ENCODE measurements around the gene JCHAIN.

JCHAIN gene

GRCh38 chr4:70712604-70713452 lies 46.5 kb upstream of the JCHAIN start:
- no peak for TF ChIP-seq CTCF (conservative IDR thresholded peaks at IDR 0.05; ENCODE audit: low read depth, low read length)
- H2AFZ ChIP-seq (ENCODE audit: low read depth) = no peak overlapping the region

DNA sequence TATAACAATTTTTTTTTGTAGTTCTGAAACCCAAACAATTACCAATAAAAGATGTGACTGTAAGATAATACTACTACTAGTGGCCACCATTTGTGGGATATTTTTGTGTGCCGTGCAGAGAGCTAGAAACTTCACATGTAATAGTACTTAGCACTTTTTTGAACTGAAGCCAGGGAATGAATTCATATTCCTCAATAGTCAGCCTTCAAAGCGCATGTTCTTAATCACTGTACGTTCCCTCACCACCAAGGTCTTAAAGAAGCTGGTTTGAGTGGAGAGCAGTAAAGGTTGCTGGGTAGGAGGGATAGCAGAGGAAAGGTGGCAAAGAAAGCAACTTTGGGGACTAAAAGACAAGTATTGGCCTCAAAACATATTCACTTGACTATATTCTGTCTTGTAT lies 45.8 kb upstream of the JCHAIN start:
- Histone ChIP-seq H3K4me2 (no peak overlapping the region; the same call in 1 of the 2 replicates), H3K27ac (no peak overlapping the region), H3K79me2 (ENCODE audit: insufficient read depth, low read depth) (peaks cover 80% of the 10 kb centered on the region), H3K27me3 (ENCODE audit: insufficient read depth, low read depth) (no peaks in the 10 kb centered on the region), H4K20me1 (ENCODE audit: insufficient read depth) (no peaks in the 10 kb centered on the region), H2AFZ (ENCODE audit: low read depth) (no peak overlapping the region), H3K36me3 (ENCODE audit: insufficient read depth) (no peaks in the 10 kb centered on the region), H3K4me1 (ENCODE audit: low read depth, poor library complexity, severe bottlenecking) (peaks cover 47% of the 10 kb centered on the region), H3K4me3 (IDR thresholded peaks at IDR 0.05; ENCODE audit: insufficient read depth, low read depth, low read length) (no peak overlapping the region), H3K9ac (no peak overlapping the region)
- no peak for TF ChIP-seq CTCF (conservative IDR thresholded peaks at IDR 0.05; ENCODE audit: low read depth, low read length)

More at GRCh38 chr4:70712604-70713452, 46.5 kb upstream of the JCHAIN start:
- Histone ChIP-seq H3K4me3 (IDR thresholded peaks at IDR 0.05; ENCODE audit: insufficient read depth, low read depth, low read length) (no peak overlapping the region), H3K27me3 (ENCODE audit: insufficient read depth, low read depth) (no peaks in the 10 kb centered on the region), H3K36me3 (ENCODE audit: insufficient read depth) (no peaks in the 10 kb centered on the region), H4K20me1 (ENCODE audit: insufficient read depth) (no peaks in the 10 kb centered on the region), H3K27ac (no peak overlapping the region), H3K9ac (no peak overlapping the region), H3K4me2 (no peak overlapping the region; the same call in 1 of the 2 replicates), H3K79me2 (ENCODE audit: insufficient read depth, low read depth) (peaks cover 77% of the 10 kb centered on the region), H3K4me1 (ENCODE audit: low read depth, poor library complexity, severe bottlenecking) (peaks cover 40% of the 10 kb centered on the region)

GRCh38 chr4:70711599-70711998 lies 45.3 kb upstream of the JCHAIN start:
- H3K27me3 ChIP-seq (ENCODE audit: insufficient read depth, low read depth) = no peaks in the 10 kb centered on the region
- no peak overlapping the region for H2AFZ ChIP-seq (ENCODE audit: low read depth)
- peaks cover 53% of the 10 kb centered on the region for H3K4me1 ChIP-seq (ENCODE audit: low read depth, poor library complexity, severe bottlenecking)
- no peaks in the 10 kb centered on the region for H3K36me3 ChIP-seq (ENCODE audit: insufficient read depth)
- no peak overlapping the region for H3K9ac ChIP-seq
- no peak overlapping the region for H3K27ac ChIP-seq
- H3K4me3 ChIP-seq (IDR thresholded peaks at IDR 0.05; ENCODE audit: insufficient read depth, low read depth, low read length) = no peak overlapping the region
- no peaks in the 10 kb centered on the region for H4K20me1 ChIP-seq (ENCODE audit: insufficient read depth)
- H3K4me2 ChIP-seq = no peak overlapping the region
- peaks cover 86% of the 10 kb centered on the region for H3K79me2 ChIP-seq (ENCODE audit: insufficient read depth, low read depth)
- no peak for TF ChIP-seq CTCF (conservative IDR thresholded peaks at IDR 0.05; ENCODE audit: low read depth, low read length)

GRCh38 chr4:70709611-70710205 lies 43.4 kb upstream of the JCHAIN start:
- Histone ChIP-seq H3K4me1 (ENCODE audit: low read depth, poor library complexity, severe bottlenecking) (peaks cover 47% of the 10 kb centered on the region), H2AFZ (ENCODE audit: low read depth) (no peak overlapping the region), H4K20me1 (ENCODE audit: insufficient read depth) (no peaks in the 10 kb centered on the region), H3K4me3 (IDR thresholded peaks at IDR 0.05; ENCODE audit: insufficient read depth, low read depth, low read length) (no peak overlapping the region), H3K9ac (no peak overlapping the region), H3K79me2 (ENCODE audit: insufficient read depth, low read depth) (peaks cover 89% of the 10 kb centered on the region), H3K4me2 (no peak overlapping the region), H3K27me3 (ENCODE audit: insufficient read depth, low read depth) (no peaks in the 10 kb centered on the region), H3K36me3 (ENCODE audit: insufficient read depth) (no peaks in the 10 kb centered on the region), H3K27ac (no peak overlapping the region)
- TF ChIP-seq CTCF (conservative IDR thresholded peaks at IDR 0.05; ENCODE audit: low read depth, low read length) = no peak

All from KMS-11 (cell line).